Colon (tissue), 2 donors: ENCODE results near the gene KCNK3.
"Not testable (repeated sequence)": the region's sequence is repeated elsewhere in the genome, so short reads cannot be mapped to it uniquely, and the experiment has no call there.

Experiments used
- FAIRE-seq: peaks from 2 replicates; lab custom pipeline; 2012; peaks lifted over from hg19 to GRCh38; lab: Jason Lieb, UNC
- donor health status: control.
- donor health status: control.

Gene KCNK3

DNA sequence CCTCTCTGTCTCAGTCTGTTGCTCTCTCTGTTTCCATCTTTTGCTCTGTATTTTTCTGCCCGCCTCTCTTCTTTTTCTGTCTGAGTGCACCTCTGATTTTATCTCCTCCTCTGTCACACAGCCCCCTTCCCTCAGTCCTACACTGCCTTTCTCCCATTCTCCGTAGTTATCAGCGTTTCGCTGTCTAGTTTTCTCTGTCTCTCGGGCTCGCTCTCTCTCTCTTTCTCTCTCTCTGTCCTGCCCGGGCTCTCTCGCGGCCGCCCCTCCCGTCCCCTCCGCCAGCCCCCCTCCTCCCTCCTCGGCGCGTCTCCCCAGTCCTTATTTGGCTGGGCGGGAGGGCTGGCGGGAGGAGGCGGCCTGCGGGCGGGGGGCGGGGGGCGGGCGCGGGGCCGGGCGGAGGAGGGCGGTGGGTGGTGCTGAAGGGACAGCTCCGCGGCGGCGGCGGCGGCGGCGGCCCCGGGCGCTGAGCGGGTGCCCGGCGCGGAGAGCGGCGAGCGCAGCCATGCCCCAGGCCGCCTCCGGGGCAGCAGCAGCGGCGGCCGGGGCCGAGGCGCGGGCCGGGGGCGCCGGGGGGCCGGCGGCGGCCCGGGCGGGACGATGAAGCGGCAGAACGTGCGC is at the start of gene KCNK3:
Gene KCNK3, plus strand, starts transcription at position 444 of the 618 bp plus-strand sequence. Its CDS starts 154 bp downstream, at position 598.
- no peak for FAIRE-seq

DNA sequence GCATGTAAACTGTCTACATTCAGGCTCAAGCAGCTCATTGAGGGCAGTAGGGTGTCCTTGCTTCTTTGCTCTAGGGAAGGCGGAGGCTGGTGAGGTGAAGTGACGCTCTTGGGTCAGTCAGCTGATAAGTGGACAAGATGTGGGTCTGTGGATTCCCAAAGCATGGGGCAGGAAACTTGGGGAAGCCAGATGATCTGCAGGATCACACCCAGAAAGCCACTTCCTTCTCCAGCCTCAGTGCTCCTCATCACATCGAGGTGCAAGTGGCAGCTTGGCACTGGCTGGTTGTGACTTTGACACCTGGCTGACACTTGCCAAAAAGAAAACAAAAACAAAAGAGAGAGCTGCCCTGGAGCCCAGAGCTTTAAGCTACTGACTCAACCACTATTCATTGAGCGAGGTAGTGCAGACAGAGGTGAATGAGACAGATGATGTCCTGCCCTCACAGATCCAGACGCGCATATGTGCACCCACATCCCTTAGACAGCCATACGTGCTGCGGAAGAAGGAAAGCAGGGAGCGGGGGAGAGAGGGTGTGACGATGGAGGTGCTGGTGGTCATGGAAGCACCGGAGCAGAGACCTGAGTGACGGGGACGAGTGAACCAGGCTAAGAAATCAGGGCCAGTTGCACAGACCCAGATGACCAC is 48.2 kb upstream of the KCNK3 start:
- FAIRE-seq: no peak

GRCh38 chr2:26645762-26646161 is 46.8 kb upstream of the KCNK3 start:
- FAIRE-seq: no peak

DNA sequence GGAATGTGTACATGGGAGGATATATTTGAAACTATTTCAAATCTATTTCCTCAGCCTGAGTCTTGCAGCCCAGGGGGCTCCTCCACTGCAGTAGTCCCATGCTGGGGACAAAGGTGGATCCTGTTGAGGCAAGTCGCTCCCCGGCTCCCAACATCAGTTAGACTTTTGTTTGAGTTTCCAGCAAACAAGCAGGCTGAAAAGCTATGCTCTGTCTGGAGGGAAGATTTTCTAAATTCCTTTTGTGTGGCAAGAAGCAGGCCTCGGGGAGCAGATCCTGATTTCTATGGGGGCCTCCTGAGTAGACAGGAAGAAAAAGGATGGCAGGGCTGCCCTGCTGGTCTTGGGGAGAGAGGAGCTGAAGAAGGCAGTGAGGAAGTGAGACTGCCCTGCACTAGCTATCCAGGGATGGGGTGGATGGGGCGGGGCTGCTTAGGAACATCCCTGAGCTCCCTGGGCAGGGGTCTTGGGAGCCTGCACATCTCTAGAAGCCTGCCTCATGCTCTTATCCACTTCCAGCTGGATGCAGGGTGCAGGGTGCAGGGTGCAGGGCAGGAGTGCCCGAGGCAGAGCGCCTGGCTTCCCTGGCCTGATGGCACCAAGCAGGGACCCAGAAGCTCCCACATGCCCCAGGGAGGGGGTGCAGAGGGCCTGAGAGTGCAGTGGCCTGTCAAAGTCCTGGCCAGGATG is 45.4 kb upstream of the KCNK3 start:
- FAIRE-seq: no peak

- FAIRE-seq: no peak
Observed at GRCh38 chr2:26647981-26648380, 44.5 kb upstream of the KCNK3 start.

GRCh38 chr2:26648516-26648915 is 44.0 kb upstream of the KCNK3 start:
- FAIRE-seq: no peak

DNA sequence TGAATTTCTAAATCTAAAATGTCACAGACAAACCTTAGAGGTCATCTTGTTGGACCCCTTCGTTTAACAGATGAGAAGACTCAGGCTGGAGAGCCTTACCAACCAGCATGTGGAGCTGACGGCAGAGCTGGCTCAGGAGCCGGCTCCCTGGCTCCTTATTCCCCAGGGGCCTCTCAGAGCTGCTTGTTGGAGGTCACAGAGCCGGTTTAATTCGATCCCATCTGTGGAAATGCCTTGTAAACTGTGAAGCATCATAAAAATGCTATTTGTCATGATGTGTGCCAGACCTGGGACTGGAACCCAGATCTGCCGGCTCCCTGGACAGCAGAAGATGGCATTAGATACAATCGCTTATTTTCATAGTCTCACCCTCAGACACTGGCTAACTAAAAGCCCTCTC is 43.2 kb upstream of the KCNK3 start:
- FAIRE-seq: no peak

DNA sequence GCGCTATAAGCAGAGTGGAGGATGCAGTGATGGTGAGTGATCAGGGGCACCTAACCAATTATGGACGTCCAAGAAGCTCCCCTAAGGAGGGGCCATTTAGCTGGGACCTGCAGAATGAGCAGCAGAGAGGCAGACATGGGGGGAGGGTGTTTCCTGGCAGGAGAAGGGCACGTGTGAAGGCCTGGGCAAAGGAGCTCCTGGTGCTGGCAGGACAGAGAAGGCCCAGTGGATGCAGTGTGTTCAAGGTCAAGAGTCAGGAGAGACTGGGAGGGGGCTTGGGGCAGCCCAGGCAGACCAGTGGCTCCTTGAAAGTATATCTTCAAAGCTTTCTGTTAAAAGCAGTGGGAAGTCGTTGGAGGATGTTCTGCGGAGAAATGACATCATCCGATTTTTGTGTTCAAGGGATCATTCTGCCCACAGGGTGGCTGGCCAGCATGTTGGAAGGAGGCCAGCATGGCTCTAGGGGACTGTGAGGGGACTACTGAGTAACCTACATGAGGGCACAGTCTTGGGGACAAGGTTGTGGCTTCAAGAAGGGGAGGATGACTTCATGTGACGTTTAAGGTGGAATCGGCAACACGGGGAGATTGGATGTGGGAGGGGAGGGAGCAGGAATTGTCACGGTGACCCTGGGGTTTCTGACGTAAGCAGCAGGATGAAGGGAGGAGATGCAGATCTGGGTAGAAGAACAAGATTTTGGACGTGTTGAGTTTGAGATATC is 42.4 kb upstream of the KCNK3 start:
- FAIRE-seq: no peak

GRCh38 chr2:26650713-26651469 is 41.6 kb upstream of the KCNK3 start:
- no peak for FAIRE-seq

DNA sequence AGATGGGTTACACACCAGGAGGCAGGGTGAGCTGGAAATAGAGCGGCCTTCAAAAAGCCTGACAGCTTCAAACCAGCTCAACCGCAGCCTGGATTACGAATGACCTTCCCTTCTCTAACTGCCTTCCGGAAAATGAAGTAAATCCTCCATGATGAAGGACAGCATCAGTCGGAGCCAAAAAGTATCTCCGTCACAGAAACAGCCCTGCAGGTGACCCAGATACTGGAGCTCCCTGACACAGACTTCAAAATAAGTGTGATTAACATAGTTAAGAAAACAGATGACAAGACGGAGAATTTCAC is 41.1 kb upstream of the KCNK3 start:
- FAIRE-seq: no peak

- FAIRE-seq: no peak
Observed at GRCh38 chr2:26651799-26652198, 40.7 kb upstream of the KCNK3 start.

DNA sequence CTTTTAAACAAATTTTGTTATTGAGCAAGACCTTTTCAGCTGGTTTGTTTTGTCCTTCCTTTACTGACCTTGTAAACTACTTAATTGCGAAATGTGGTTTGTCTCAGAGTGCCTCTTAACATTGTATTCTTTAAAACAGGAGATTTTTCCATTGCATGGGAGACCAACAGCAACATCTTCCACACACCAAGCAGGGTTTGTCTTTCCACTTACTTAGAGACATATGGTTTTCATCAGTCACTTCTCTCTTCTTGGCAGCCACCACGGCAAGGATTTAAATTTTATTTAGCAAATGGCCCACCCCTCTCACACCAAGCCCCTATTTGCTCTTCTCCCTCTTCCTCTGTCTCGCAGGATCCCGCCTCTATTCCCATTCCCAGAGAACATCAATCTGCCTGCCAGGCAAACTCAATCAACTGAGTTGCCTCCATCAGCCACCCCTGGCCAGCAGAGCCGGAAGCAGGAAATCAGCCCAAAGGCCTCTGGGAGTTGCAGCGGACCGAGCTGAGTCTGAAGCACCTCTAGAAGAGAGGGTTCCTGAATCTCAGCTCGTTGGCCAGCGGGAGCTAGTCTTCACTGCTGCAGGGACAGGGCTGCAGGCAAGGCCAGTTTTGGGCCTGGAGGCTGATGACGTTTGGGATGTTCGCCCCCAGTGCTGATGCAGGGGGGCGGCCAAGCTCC is 40.0 kb upstream of the KCNK3 start:
- no peak for FAIRE-seq

- FAIRE-seq: no peak
Observed at GRCh38 chr2:26653207-26654060, 39.1 kb upstream of the KCNK3 start.

DNA sequence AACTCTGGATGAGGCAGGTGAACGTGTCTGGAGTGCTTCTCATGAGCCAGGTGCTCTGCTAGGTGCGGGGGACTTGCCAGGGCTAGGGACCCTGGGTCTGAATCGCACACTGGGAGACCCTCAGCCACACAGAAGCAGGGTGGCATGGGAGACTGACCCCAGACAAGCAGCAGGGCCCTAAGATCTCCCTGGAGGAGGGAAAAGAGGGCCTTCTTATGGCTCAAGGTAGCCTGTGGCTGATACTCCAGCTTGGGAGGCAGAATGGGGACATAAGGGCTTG is 38.5 kb upstream of the KCNK3 start:
- no peak for FAIRE-seq

GRCh38 chr2:26655120-26655519 is 37.4 kb upstream of the KCNK3 start:
- not testable (repeated sequence) for FAIRE-seq

DNA sequence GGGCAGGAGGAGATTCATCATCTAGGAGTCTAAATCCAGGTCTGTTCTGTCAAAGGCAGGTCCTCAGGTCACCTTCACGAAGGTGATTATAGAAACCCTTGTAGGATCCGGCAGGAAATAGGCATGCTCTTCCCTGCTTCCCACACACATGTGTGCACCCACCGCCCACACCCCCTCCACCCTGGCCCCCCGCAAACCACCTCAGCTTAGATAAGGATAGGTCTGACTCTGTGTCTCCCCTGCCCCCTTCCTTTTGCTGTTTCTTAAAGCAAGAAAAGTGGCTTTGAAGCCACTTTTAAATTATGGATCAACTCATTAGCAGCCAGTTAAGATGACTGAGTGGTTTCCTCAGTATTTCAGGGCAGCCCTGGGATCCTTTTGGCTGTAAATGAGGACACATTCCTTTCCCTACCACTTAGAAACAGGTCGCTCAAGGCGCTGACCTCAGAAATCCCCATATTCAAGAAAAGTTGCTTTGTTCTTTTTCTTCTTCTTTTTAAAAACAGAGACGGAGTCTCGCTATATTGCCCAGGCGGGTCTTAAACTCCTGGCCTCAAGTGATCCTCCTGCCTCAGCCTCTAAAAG is 36.8 kb upstream of the KCNK3 start:
- FAIRE-seq: no peak

DNA sequence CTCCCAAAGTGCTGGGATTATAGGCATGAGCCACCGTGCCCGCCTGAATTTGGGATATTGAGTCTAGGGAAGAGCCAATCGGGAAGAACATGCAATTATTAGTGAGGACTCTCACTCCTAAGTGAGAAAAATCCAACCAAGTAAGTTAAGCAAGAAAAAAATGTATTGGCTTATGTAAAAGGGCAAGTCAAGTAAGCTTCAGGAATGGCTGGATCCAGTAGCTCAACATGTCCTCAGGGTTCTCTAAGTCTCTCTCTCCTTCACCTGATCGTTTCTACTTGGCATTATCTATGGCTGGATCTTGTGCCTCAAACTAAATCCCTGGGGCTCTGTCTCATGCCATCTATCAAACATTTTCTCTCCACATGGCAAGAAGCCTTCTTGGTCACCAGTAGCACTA is 35.3 kb upstream of the KCNK3 start:
- FAIRE-seq: no peak

DNA sequence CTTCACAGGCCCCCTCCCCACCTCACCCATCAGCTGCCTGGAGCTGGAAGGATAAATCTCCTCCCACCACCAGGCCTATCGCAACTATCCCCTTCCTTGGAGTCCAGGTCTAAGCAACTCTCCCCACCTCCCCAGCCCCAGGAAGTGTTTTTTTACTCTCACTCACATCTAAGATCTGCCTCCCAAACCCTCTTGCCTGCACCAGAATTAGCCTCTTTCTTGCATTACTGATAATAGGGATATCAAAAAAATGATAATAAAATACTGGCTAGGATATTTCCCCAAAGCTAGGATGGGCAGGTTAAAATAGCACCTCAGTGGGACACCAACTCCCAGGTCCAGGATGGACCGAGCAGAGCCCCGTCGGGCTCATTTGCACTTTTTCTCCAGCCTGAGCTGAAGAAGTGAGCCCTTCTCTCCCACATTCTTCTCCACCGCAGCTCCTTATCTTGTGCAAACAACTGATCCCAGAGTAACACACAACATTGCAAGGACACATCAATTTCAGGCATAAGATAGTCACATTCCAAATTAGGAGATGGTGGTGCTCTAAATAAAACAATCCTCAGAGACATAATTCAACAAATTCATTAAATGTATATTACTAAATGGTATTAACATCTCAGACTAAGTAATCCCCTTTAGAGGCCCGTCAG is 33.7 kb upstream of the KCNK3 start:
- no peak for FAIRE-seq

GRCh38 chr2:26660363-26660962 is 32.1 kb upstream of the KCNK3 start:
- FAIRE-seq: no peak

DNA sequence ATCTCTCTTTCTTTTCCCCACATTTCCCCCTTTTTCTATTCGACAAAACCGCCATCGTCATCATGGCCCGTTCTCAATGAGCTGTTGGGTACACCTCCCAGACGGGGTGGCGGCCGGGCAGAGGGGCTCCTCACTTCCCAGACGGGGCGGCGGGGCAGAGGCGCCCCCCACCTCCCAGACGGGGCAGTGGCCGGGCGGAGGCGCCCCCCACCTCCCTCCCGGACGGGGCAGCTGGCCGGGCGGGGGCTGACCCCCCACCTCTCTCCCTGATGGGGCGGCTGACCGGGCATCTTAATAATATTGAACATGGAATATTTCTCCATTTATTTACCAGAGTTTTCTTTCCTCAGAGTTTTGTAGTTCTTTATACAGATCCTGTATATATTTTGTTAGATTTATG is 27.2 kb upstream of the KCNK3 start:
- not testable (repeated sequence) for FAIRE-seq
